Neural progenitor cell (in vitro differentiated cells): ENCODE results near the gene ADGRF5.

Experiments used
- EZH2phosphoT487 ChIP-seq: fragments of 200-600 bp; sonication (generic); IDR thresholded peaks from 2 replicates; pipeline ENCODE4 v1.6.1; 2017; ENCODE audit warnings: antibody characterized with exemption
- TF ChIP-seq, protein P1 (sequence below): fragments of 200-600 bp; sonication (generic); IDR thresholded peaks from 2 replicates; pipeline ENCODE4 v1.5.1; 2017; ENCODE audit warnings: antibody characterized with exemption, mild to moderate bottlenecking

DNA sequence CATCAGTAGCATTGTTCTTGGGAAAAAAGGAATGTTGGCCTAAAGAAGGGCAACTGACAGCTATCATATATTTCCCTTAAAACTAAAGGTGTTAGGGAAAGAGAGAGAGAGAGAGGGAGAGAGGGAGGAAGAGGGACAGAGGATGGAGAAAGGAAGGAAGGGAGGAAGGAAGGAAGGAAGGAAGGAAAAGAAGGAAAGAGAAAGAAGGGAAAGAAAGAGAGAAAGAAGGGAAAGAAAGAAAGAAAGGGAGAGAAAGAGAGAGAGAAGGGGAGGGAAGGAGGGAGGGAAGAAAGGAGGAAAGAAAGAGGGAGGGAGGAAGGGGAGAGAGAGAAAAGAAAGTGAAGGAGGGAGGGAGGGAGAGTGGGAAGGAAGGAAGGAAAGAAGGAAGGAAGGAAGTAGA, 37.7 kb upstream of the ADGRF5 start:
- TF ChIP-seq EZH2phosphoT487 = no peak
- TF ChIP-seq, protein P1, sequence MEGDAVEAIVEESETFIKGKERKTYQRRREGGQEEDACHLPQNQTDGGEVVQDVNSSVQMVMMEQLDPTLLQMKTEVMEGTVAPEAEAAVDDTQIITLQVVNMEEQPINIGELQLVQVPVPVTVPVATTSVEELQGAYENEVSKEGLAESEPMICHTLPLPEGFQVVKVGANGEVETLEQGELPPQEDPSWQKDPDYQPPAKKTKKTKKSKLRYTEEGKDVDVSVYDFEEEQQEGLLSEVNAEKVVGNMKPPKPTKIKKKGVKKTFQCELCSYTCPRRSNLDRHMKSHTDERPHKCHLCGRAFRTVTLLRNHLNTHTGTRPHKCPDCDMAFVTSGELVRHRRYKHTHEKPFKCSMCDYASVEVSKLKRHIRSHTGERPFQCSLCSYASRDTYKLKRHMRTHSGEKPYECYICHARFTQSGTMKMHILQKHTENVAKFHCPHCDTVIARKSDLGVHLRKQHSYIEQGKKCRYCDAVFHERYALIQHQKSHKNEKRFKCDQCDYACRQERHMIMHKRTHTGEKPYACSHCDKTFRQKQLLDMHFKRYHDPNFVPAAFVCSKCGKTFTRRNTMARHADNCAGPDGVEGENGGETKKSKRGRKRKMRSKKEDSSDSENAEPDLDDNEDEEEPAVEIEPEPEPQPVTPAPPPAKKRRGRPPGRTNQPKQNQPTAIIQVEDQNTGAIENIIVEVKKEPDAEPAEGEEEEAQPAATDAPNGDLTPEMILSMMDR = no peak
